ENCODE measurements around the gene FOXN3.
"Not testable (repeated sequence)": the region's sequence is repeated elsewhere in the genome, so short reads cannot be mapped to it uniquely, and the experiment has no call there.

The FOXN3 gene

GRCh38 chr14:89158104-89158503 lies 258.9 kb downstream of the FOXN3 start:
- not testable (repeated sequence) for DNase-seq

GRCh38 chr14:89155491-89155890 lies 261.5 kb downstream of the FOXN3 start:
- no peak for DNase-seq

GRCh38 chr14:89151693-89152092 lies 265.3 kb downstream of the FOXN3 start:
- not testable (repeated sequence) for DNase-seq

GRCh38 chr14:89146274-89146673 lies 270.8 kb downstream of the FOXN3 start:
- no peak for DNase-seq

- no peak for DNase-seq
Measured at GRCh38 chr14:89144642-89145041, 272.4 kb downstream of the FOXN3 start.

GRCh38 chr14:89144066-89144465 lies 273.0 kb downstream of the FOXN3 start:
- no peak for DNase-seq

- no peak for DNase-seq
Measured at GRCh38 chr14:89143595-89143994, 273.4 kb downstream of the FOXN3 start.

GRCh38 chr14:89142366-89142765 lies 274.7 kb downstream of the FOXN3 start:
- no peak for DNase-seq

- DNase-seq, result no peak
Measured at GRCh38 chr14:89141862-89142261, 275.2 kb downstream of the FOXN3 start.

GRCh38 chr14:89140326-89140725 lies 276.7 kb downstream of the FOXN3 start:
- DNase-seq, result no peak

- no peak for DNase-seq
Measured at GRCh38 chr14:89139404-89140247, 277.4 kb downstream of the FOXN3 start.

- no peak for DNase-seq
Measured at GRCh38 chr14:89138846-89139245, 278.2 kb downstream of the FOXN3 start.

GRCh38 chr14:89137526-89138163 lies 279.4 kb downstream of the FOXN3 start:
- peak; percentile 61 for DNase-seq

GRCh38 chr14:89136587-89136986 lies 280.4 kb downstream of the FOXN3 start:
- no peak for DNase-seq

- DNase-seq, result no peak
Measured at GRCh38 chr14:89134640-89135039, 282.4 kb downstream of the FOXN3 start.

- no peak for DNase-seq
Measured at GRCh38 chr14:89131004-89131750, 285.9 kb downstream of the FOXN3 start.

GRCh38 chr14:89129570-89129969 lies 287.5 kb downstream of the FOXN3 start:
- DNase-seq, result no peak

GRCh38 chr14:89128311-89129026 lies 288.6 kb downstream of the FOXN3 start:
- no peak for DNase-seq

- DNase-seq, result no peak
Measured at GRCh38 chr14:89126461-89126860, 290.6 kb downstream of the FOXN3 start.

GRCh38 chr14:89125216-89125615 lies 291.8 kb downstream of the FOXN3 start:
- no peak for DNase-seq

GRCh38 chr14:89123851-89124250 lies 293.2 kb downstream of the FOXN3 start:
- no peak for DNase-seq

GRCh38 chr14:89123215-89123614 lies 293.8 kb downstream of the FOXN3 start:
- no peak for DNase-seq
